B cell (primary cell): ENCODE results near the gene PDK1. TPM values are rescaled to one million over a fixed set of nuclear protein-coding genes. Genes with fewer than 3 reads are reported as not detected.

Source experiments
- ATAC-seq: fragments of 200-7000 bp; cut with Tn5 transposase; one replicate; pipeline ENCODE4 v1.10.0; 2021; ENCODE audit warnings: low read depth, mild to moderate bottlenecking, moderate number of reproducible peaks, moderate library complexity
- CTCF ChIA-PET: fragments of 350-600 bp; sonication (Branson Sonifier 250); formaldehyde crosslinking; loops from one replicate; lab custom pipeline; 2021; ENCODE audit warnings: antibody characterized with exemption, inconsistent platforms; lab: Charles Lee
- POLR2A ChIA-PET: fragments of 350-600 bp; sonication (Branson Sonifier 250); formaldehyde crosslinking; loops from one replicate; lab custom pipeline; 2021; ENCODE audit warnings: antibody characterized with exemption; lab: Charles Lee
- DNase-seq: peaks from one replicate; pipeline ENCODE4 v3.0.0; 2013
- H2AFZ ChIP-seq: 2 replicates; pipeline ENCODE4 v1.6.1; 2012; ENCODE audit warnings: mild to moderate bottlenecking, low read depth, low read length; ENCODE audit not compliant: insufficient read depth, poor library complexity, severe bottlenecking
- H3K27ac ChIP-seq, 2 donors: 1 replicate in 1 of 2; 2 replicates in 1 of 2; pipeline ENCODE4 v1.5.1; 2012 to 2013; ENCODE audit warnings: low read length in 2 of 2, mild to moderate bottlenecking in 2 of 2, moderate library complexity in 1 of 2
- H3K27me3 ChIP-seq, 4 experiments: fragments of 200-600 bp in 1 of 4; sonication (generic) in 1 of 4; replicated peaks in 1 of 4; 1 replicate in 2 of 4; 2 replicates in 2 of 4; pipeline versions ENCODE4 v1.6.1 to v1.7.0; 2013 to 2016; ENCODE audit warnings: low read length in 3 of 4, mild to moderate bottlenecking in 2 of 4, mixed read lengths in 1 of 4, moderate library complexity in 1 of 4; ENCODE audit not compliant: insufficient read depth in 4 of 4, control insufficient read depth in 3 of 4; ENCODE audit errors: control extremely low read depth in 1 of 4
- H3K36me3 ChIP-seq, 2 experiments: replicated peaks in 1 of 2; 1 replicate in 1 of 2; 2 replicates in 1 of 2; pipeline versions ENCODE4 v1.6.1 to v1.7.1; 2013; ENCODE audit warnings: low read length in 1 of 2; ENCODE audit not compliant: insufficient read depth in 2 of 2, control insufficient read depth in 1 of 2; ENCODE audit errors: control extremely low read depth in 1 of 2, extremely low read depth in 1 of 2
- H3K4me1 ChIP-seq, 2 donors: fragments of 200-600 bp in 1 of 2; sonication (generic) in 1 of 2; 1 replicate in 1 of 2; 2 replicates in 1 of 2; pipeline versions ENCODE4 v1.5.1 to v1.6.1; 2013 to 2017; ENCODE audit warnings: low read length in 2 of 2; ENCODE audit not compliant: control insufficient read depth in 2 of 2, insufficient read depth in 2 of 2
- H3K4me2 ChIP-seq: replicated peaks from 2 replicates; pipeline ENCODE3; 2012; ENCODE audit warnings: mild to moderate bottlenecking, low read depth, low read length; ENCODE audit not compliant: poor library complexity, severe bottlenecking
- H3K4me3 ChIP-seq, 5 experiments: fragments of 200-600 bp in 1 of 5; sonication (generic) in 1 of 5; 1 replicate in 3 of 5; 2 replicates in 2 of 5; pipeline versions ENCODE4 v1.5.1 to v1.7.0; 2011 to 2016; ENCODE audit warnings: low read length in 4 of 5, mild to moderate bottlenecking in 4 of 5, low read depth in 2 of 5, control low read depth in 1 of 5, moderate library complexity in 1 of 5; ENCODE audit not compliant: insufficient read depth in 1 of 5; ENCODE audit errors: control extremely low read depth in 1 of 5, extremely low read depth in 1 of 5
- H3K79me2 ChIP-seq: fragments of 200-600 bp; sonication (generic); one replicate; pipeline ENCODE4 v1.6.0; 2016; ENCODE audit warnings: low read length; ENCODE audit not compliant: control insufficient read depth, insufficient read depth
- H3K9ac ChIP-seq: fragments of 200-600 bp; sonication (generic); 2 replicates; pipeline ENCODE4 v1.6.1; 2017; ENCODE audit warnings: mild to moderate bottlenecking, low read length, moderate library complexity
- H3K9me3 ChIP-seq, 3 donors: one replicate each; pipeline versions ENCODE4 v1.6.1 to v1.7.1; 2013; ENCODE audit warnings: low read length in 2 of 3; ENCODE audit not compliant: control insufficient read depth in 2 of 3, insufficient read depth in 1 of 3; ENCODE audit errors: control extremely low read depth in 1 of 3
- H4K20me1 ChIP-seq: 2 replicates; pipeline ENCODE4 v1.6.0; 2012; ENCODE audit warnings: mild to moderate bottlenecking, low read length; ENCODE audit not compliant: insufficient read depth, control insufficient read depth, poor library complexity, severe bottlenecking
- H3K27ac Mint-ChIP-seq: one replicate; pipeline ENCODE4 v1.8.0; 2021; ENCODE audit warnings: mixed read lengths
- H3K27me3 Mint-ChIP-seq: one replicate; pipeline ENCODE4 v1.8.0; 2021; ENCODE audit warnings: mixed read lengths
- H3K4me1 Mint-ChIP-seq: one replicate; pipeline ENCODE4 v1.8.0; 2021; ENCODE audit warnings: mixed read lengths
- H3K4me3 Mint-ChIP-seq: one replicate; pipeline ENCODE4 v1.8.0; 2021; ENCODE audit warnings: mixed read lengths
- H3K9me3 Mint-ChIP-seq: one replicate; pipeline ENCODE4 v1.8.0; 2022; ENCODE audit warnings: mixed read lengths; ENCODE audit not compliant: insufficient read depth
- CTCF ChIP-seq: fragments of 200-600 bp; IDR thresholded peaks from one replicate; pipeline ENCODE4 v1.8.0; 2022; ENCODE audit warnings: antibody characterized with exemption, mild to moderate bottlenecking
- EZH2 ChIP-seq: IDR thresholded peaks from 2 replicates; pipeline ENCODE4 v1.6.1; 2012; ENCODE audit warnings: borderline replicate concordance, low read depth, mild to moderate bottlenecking, moderate library complexity, low read length; ENCODE audit not compliant: insufficient read depth, poor library complexity, severe bottlenecking
- WGBS: methylation state at CpG from one replicate; pipeline ENCODE4 v1.1.5; 2013; ENCODE audit warnings: missing lambda C conversion rate; ENCODE audit not compliant: insufficient coverage; 5-methylcytosine and 5-hydroxymethylcytosine counted together
- intact Hi-C: fragments of 100-400 bp; cut with micrococcal nuclease; formaldehyde crosslinking; loops from one replicate; pipeline ENCODE4 v1.10.0; 2022
- polyA plus RNA-seq: library from polyadenylated mRNA; depleted of rRNA; stranded (reverse); fragments of >200 nt; gene quantifications from 2 replicates; pipeline ENCODE4 v1.2.3, GENCODE V29; 2012
- total RNA-seq, 2 donors: library from RNA; stranded (reverse); fragments of 120-200 nt in 1 of 2; gene quantifications; 1 replicate in 1 of 2; 2 replicates in 1 of 2; pipeline versions ENCODE4 v1.2.3 to v1.2.4, GENCODE V29; 2013 to 2022

The PDK1 gene
- total and polyA plus RNA-seq, 2 donors (not counting 1 experiment from before 2014, with no cell fraction given), result 12.5 to 25.5 TPM

- no peaks in the 10 kb centered on the region for H4K20me1 ChIP-seq
- POLR2A ChIA-PET, result no interaction called here
- no peak overlapping the region for H3K27ac ChIP-seq
- H3K27me3 ChIP-seq, result no peaks in the 10 kb centered on the region
- no peak for TF ChIP-seq EZH2
- TF ChIP-seq CTCF, result no peak
- peaks cover 2 to 7% of the 10 kb centered on the region in 2 experiments for H3K36me3 ChIP-seq
- H3K27me3 Mint-ChIP-seq, result no peaks in the 10 kb centered on the region
- no peaks in the 10 kb centered on the region for H3K4me1 Mint-ChIP-seq
- H3K9me3 ChIP-seq, result peaks cover 0 to 3% (median 0%) of the 10 kb centered on the region in 3 donors
- H3K79me2 ChIP-seq, result no peaks in the 10 kb centered on the region
- no peak overlapping the region for H3K4me2 ChIP-seq
- no peak overlapping the region for H2AFZ ChIP-seq
- H3K27ac Mint-ChIP-seq, result no peak overlapping the region
- no CpG with 5 or more reads among the region's 1 CpG for WGBS
- intact Hi-C loops, result no loop called here
- ATAC-seq (no peak), DNase-seq (no peak)
- CTCF ChIA-PET, result interaction anchor here (1.2 kb wide), 1 partner anchor 29 kb away, joined by 3 read pairs; no protein-coding TSS in a partner anchor
- H3K9ac ChIP-seq, result no peak overlapping the region
- no peak overlapping the region for H3K4me3 Mint-ChIP-seq
- no peaks in the 10 kb centered on the region for H3K4me1 ChIP-seq
- H3K4me3 ChIP-seq, result no peak overlapping the region
- H3K9me3 Mint-ChIP-seq, result no peaks in the 10 kb centered on the region
Measured at GRCh38 chr2:172623249-172623965, 67.5 kb downstream of the PDK1 start.

GRCh38 chr2:172624996-172625395 is 69.1 kb downstream of the PDK1 start:
- Histone ChIP-seq H3K9ac (no peak overlapping the region), H3K4me3 (no peak overlapping the region), H3K79me2 (no peaks in the 10 kb centered on the region), H3K36me3 (peaks cover 3 to 10% of the 10 kb centered on the region in 2 experiments), H3K27ac (no peak overlapping the region), H3K9me3 (peaks cover 0 to 3% (median 0%) of the 10 kb centered on the region in 3 donors), H2AFZ (no peak overlapping the region), H3K27me3 (no peaks in the 10 kb centered on the region), H3K4me1 (no peaks in the 10 kb centered on the region), H3K4me2 (no peak overlapping the region), H4K20me1 (no peaks in the 10 kb centered on the region)
- no peak for DNase-seq
- Mint-ChIP-seq H3K9me3 (no peaks in the 10 kb centered on the region), H3K4me3 (no peak overlapping the region), H3K27me3 (no peaks in the 10 kb centered on the region), H3K4me1 (no peaks in the 10 kb centered on the region), H3K27ac (no peak overlapping the region)
- ATAC-seq, result no peak
- 100% methylated on average over 1 of the region's 2 CpGs for WGBS
- intact Hi-C loops, result no loop called here
- CTCF ChIA-PET, result no interaction called here
- TF ChIP-seq EZH2 (no peak), CTCF (no peak)
- POLR2A ChIA-PET, result no interaction called here
